HEK293 (cell line): Measurements from ENCODE around the gene PPARG.

Experiments used
- TF ChIP-seq, protein P1 (sequence below): fragments of 450-650 bp; formaldehyde crosslinking; IDR thresholded peaks from 2 replicates; pipeline ENCODE4 v1.5.1; 2016; ENCODE audit warnings: missing biosample characterization, missing genetic modification characterization
- TF ChIP-seq, protein P2 (sequence below): fragments of 450-650 bp; formaldehyde crosslinking; IDR thresholded peaks from 2 replicates; pipeline ENCODE4 v1.5.1; 2016; ENCODE audit warnings: missing biosample characterization, missing genetic modification characterization

GRCh38 chr3:12456441-12456840, 167.6 kb downstream of the PPARG start:
- TF ChIP-seq, protein P1, sequence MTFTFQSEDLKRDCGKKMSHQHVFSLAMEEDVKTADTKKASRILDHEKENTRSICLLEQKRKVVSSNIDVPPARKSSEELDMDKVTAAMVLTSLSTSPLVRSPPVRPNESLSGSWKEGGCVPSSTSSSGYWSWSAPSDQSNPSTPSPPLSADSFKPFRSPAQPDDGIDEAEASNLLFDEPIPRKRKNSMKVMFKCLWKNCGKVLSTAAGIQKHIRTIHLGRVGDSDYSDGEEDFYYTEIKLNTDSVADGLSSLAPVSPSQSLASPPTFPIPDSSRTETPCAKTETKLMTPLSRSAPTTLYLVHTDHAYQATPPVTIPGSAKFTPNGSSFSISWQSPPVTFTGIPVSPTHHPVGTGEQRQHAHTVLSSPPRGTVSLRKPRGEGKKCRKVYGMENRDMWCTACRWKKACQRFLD (tag by site-specific recombination), result no peak
- TF ChIP-seq, protein P2, sequence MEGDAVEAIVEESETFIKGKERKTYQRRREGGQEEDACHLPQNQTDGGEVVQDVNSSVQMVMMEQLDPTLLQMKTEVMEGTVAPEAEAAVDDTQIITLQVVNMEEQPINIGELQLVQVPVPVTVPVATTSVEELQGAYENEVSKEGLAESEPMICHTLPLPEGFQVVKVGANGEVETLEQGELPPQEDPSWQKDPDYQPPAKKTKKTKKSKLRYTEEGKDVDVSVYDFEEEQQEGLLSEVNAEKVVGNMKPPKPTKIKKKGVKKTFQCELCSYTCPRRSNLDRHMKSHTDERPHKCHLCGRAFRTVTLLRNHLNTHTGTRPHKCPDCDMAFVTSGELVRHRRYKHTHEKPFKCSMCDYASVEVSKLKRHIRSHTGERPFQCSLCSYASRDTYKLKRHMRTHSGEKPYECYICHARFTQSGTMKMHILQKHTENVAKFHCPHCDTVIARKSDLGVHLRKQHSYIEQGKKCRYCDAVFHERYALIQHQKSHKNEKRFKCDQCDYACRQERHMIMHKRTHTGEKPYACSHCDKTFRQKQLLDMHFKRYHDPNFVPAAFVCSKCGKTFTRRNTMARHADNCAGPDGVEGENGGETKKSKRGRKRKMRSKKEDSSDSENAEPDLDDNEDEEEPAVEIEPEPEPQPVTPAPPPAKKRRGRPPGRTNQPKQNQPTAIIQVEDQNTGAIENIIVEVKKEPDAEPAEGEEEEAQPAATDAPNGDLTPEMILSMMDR (tag by site-specific recombination), result no peak
